ENCODE data around the gene SLC28A1. TPM values are rescaled to one million over a fixed set of nuclear protein-coding genes. Genes with fewer than 3 reads are reported as not detected.
A peak's percentile ranks its signal among the peaks of the same experiment; 100 is the strongest.

Gene SLC28A1
- total RNA-seq, 8 experiments from 2014 or later, result 0.05 to 0.14 (median 0.14) TPM; not detected in 5

- H3K4me1 ChIP-seq (replicated peaks in 1 of 2), result peaks cover 0 to 8% of the 10 kb centered on the region in 2 donors
- WGBS, 10 experiments, result 64 to 100% (median 81%) methylated on average over 1 to 7 of the region's 11 CpGs; no CpG with 5 or more reads in 5 of the 10 experiments
- no peak for ATAC-seq (replicated peaks in 6 of 8)
- no peak overlapping the region for H3K4me3 ChIP-seq
- H3K27ac ChIP-seq, result no peak overlapping the region
- in situ Hi-C loops (cut with MboI; ENCODE audit: low pct_unique_long_range_greater_than_20kb in 2 of 9, low sequenced_read_pairs in 9 of 9, unreplicated experiment in 9 of 9), result loop anchor here in 2 of 9 experiments (25.0 kb wide), 1 partner anchor 358 kb away; no protein-coding TSS in a partner anchor
These were observed 60.4 kb downstream of the SLC28A1 start for GRCh38 chr15:84944861-84945260.

- no peak overlapping the region for H3K4me3 ChIP-seq
- WGBS, 10 experiments, result 80 to 100% (median 100%) methylated on average over 1 to 2 of the region's 5 CpGs; no CpG with 5 or more reads in 7 of the 10 experiments
- no peak overlapping the region for H3K27ac ChIP-seq
- H3K4me1 ChIP-seq (replicated peaks in 1 of 2), result peaks cover 0 to 8% of the 10 kb centered on the region in 2 donors
- in situ Hi-C loops (cut with MboI; ENCODE audit: low pct_unique_long_range_greater_than_20kb in 2 of 9, low sequenced_read_pairs in 9 of 9, unreplicated experiment in 9 of 9), result loop anchor here in 2 of 9 experiments (25.0 kb wide), 1 partner anchor 360 kb away; no protein-coding TSS in a partner anchor
- ATAC-seq (replicated peaks in 6 of 8), result peak in 1 of 8 experiments; percentile 12
These were observed 62.5 kb downstream of the SLC28A1 start for GRCh38 chr15:84946772-84947489.

GRCh38 chr15:84947947-84948830, 63.7 kb downstream of the SLC28A1 start:
- in situ Hi-C loops (cut with MboI; ENCODE audit: low pct_unique_long_range_greater_than_20kb in 2 of 9, low sequenced_read_pairs in 9 of 9, unreplicated experiment in 9 of 9), result loop anchor here in 2 of 9 experiments (25.0 kb wide), 1 partner anchor 361 kb away; no protein-coding TSS in a partner anchor
- peak in 6 of 8 experiments; percentile 26 to 86 (median 80) for ATAC-seq (replicated peaks in 6 of 8)
- peaks cover 0 to 8% of the 10 kb centered on the region in 2 donors for H3K4me1 ChIP-seq (replicated peaks in 1 of 2)
- H3K27ac ChIP-seq, result no peak overlapping the region
- H3K4me3 ChIP-seq, result no peak overlapping the region
- 20 to 100% (median 48%) methylated on average over 1 to 4 of the region's 4 CpGs; no CpG with 5 or more reads in 1 of the 10 experiments for WGBS, 10 experiments

- ATAC-seq (replicated peaks in 6 of 8), result peak in 2 of 8 experiments; percentile 42 to 47
- H3K4me3 ChIP-seq, result no peak overlapping the region
- H3K4me1 ChIP-seq (replicated peaks in 1 of 2), result peaks cover 0 to 8% of the 10 kb centered on the region in 2 donors
- WGBS, 10 experiments, result 0 to 94% (median 20%) methylated on average over 1 to 2 of the region's 2 CpGs; no CpG with 5 or more reads in 5 of the 10 experiments
- H3K27ac ChIP-seq, result no peak overlapping the region
- in situ Hi-C loops (cut with MboI; ENCODE audit: low pct_unique_long_range_greater_than_20kb in 2 of 9, low sequenced_read_pairs in 9 of 9, unreplicated experiment in 9 of 9), result loop anchor here in 2 of 9 experiments (25.0 kb wide), 1 partner anchor 362 kb away; no protein-coding TSS in a partner anchor
These were observed 64.6 kb downstream of the SLC28A1 start for GRCh38 chr15:84949043-84949442.

GRCh38 chr15:84949845-84950569, 65.5 kb downstream of the SLC28A1 start:
- no peak for ATAC-seq (replicated peaks in 6 of 8)
- 29 to 91% (median 74%) methylated on average over 2 to 7 of the region's 7 CpGs for WGBS, 10 experiments
- Histone ChIP-seq H3K4me3 (no peak overlapping the region), H3K4me1 (replicated peaks in 1 of 2) (peaks cover 0 to 8% of the 10 kb centered on the region in 2 donors), H3K27ac (no peak overlapping the region)
- in situ Hi-C loops (cut with MboI; ENCODE audit: low pct_unique_long_range_greater_than_20kb in 2 of 9, low sequenced_read_pairs in 9 of 9, unreplicated experiment in 9 of 9), result loop anchor here in 2 of 9 experiments (25.0 kb wide), 2 partner anchors 187 to 363 kb away; no protein-coding TSS in a partner anchor

GRCh38 chr15:84950570-84951111, 66.2 kb downstream of the SLC28A1 start:
- Histone ChIP-seq H3K4me1 (replicated peaks in 1 of 2) (peaks cover 0 to 8% of the 10 kb centered on the region in 2 donors), H3K27ac (no peak overlapping the region), H3K4me3 (no peak overlapping the region)
- in situ Hi-C loops (cut with MboI; ENCODE audit: low pct_unique_long_range_greater_than_20kb in 2 of 9, low sequenced_read_pairs in 9 of 9, unreplicated experiment in 9 of 9), result loop anchor here in 1 of 9 experiments (25.0 kb wide), 1 partner anchor 187 kb away; no protein-coding TSS in a partner anchor
- ATAC-seq (replicated peaks in 6 of 8), result no peak
- WGBS, 10 experiments, result 52 to 100% (median 74%) methylated on average over 1 to 7 of the region's 7 CpGs; no CpG with 5 or more reads in 2 of the 10 experiments

GRCh38 chr15:84951736-84952135, 67.3 kb downstream of the SLC28A1 start:
- Histone ChIP-seq H3K4me3 (no peak overlapping the region), H3K4me1 (replicated peaks in 1 of 2) (peaks cover 0 to 8% of the 10 kb centered on the region in 2 donors), H3K27ac (no peak overlapping the region)
- WGBS, 10 experiments, result 27 to 100% (median 84%) methylated on average over 1 to 5 of the region's 5 CpGs; no CpG with 5 or more reads in 3 of the 10 experiments
- in situ Hi-C loops (cut with MboI; ENCODE audit: low pct_unique_long_range_greater_than_20kb in 2 of 9, low sequenced_read_pairs in 9 of 9, unreplicated experiment in 9 of 9), result loop anchor here in 1 of 9 experiments (25.0 kb wide), 1 partner anchor 186 kb away; no protein-coding TSS in a partner anchor
- no peak for ATAC-seq (replicated peaks in 6 of 8)

GRCh38 chr15:84953136-84953535, 68.7 kb downstream of the SLC28A1 start:
- no peak overlapping the region for H3K27ac ChIP-seq
- WGBS, 10 experiments, result 49 to 100% (median 82%) methylated on average over 1 to 2 of the region's 4 CpGs; no CpG with 5 or more reads in 3 of the 10 experiments
- in situ Hi-C loops (cut with MboI; ENCODE audit: low pct_unique_long_range_greater_than_20kb in 2 of 9, low sequenced_read_pairs in 9 of 9, unreplicated experiment in 9 of 9), result loop anchor here in 1 of 9 experiments (25.0 kb wide), 1 partner anchor 184 kb away; no protein-coding TSS in a partner anchor
- ATAC-seq (replicated peaks in 6 of 8), result no peak
- H3K4me1 ChIP-seq (replicated peaks in 1 of 2), result peaks cover 0 to 3% of the 10 kb centered on the region in 2 donors
- no peak overlapping the region for H3K4me3 ChIP-seq

- in situ Hi-C loops (cut with MboI; ENCODE audit: low pct_unique_long_range_greater_than_20kb in 2 of 9, low sequenced_read_pairs in 9 of 9, unreplicated experiment in 9 of 9), result loop anchor here in 1 of 9 experiments (25.0 kb wide), 1 partner anchor 184 kb away; no protein-coding TSS in a partner anchor
- Histone ChIP-seq H3K4me3 (no peak overlapping the region), H3K4me1 (replicated peaks in 1 of 2) (no peaks in the 10 kb centered on the region), H3K27ac (no peak overlapping the region)
- 20 to 100% (median 100%) methylated on average over 1 of the region's 1 CpG; no CpG with 5 or more reads in 5 of the 10 experiments for WGBS, 10 experiments
- ATAC-seq (replicated peaks in 6 of 8), result no peak
These were observed 69.3 kb downstream of the SLC28A1 start for GRCh38 chr15:84953726-84954125.

- Histone ChIP-seq H3K4me3 (no peak overlapping the region), H3K27ac (no peak overlapping the region), H3K4me1 (replicated peaks in 1 of 2) (no peaks in the 10 kb centered on the region)
- in situ Hi-C loops (cut with MboI; ENCODE audit: low pct_unique_long_range_greater_than_20kb in 2 of 9, low sequenced_read_pairs in 9 of 9, unreplicated experiment in 9 of 9), result loop anchor here in 1 of 9 experiments (25.0 kb wide), 1 partner anchor 182 kb away; no protein-coding TSS in a partner anchor
- peak; percentile 68 to 100 (median 98) for ATAC-seq (replicated peaks in 6 of 8)
- WGBS, 10 experiments, result 0 to 74% (median 40%) methylated on average over 1 to 10 of the region's 15 CpGs; no CpG with 5 or more reads in 2 of the 10 experiments
These were observed 70.8 kb downstream of the SLC28A1 start for GRCh38 chr15:84955089-84955848.

- in situ Hi-C loops (cut with MboI; ENCODE audit: low pct_unique_long_range_greater_than_20kb in 2 of 9, low sequenced_read_pairs in 9 of 9, unreplicated experiment in 9 of 9), result loop anchor here in 1 of 9 experiments (25.0 kb wide), 1 partner anchor 181 kb away; no protein-coding TSS in a partner anchor
- no peak overlapping the region for H3K4me3 ChIP-seq
- no peak for ATAC-seq (replicated peaks in 6 of 8)
- no peaks in the 10 kb centered on the region for H3K4me1 ChIP-seq (replicated peaks in 1 of 2)
- WGBS, 10 experiments, result 62 to 100% (median 91%) methylated on average over 1 to 2 of the region's 2 CpGs; no CpG with 5 or more reads in 2 of the 10 experiments
- H3K27ac ChIP-seq, result no peak overlapping the region
These were observed 71.7 kb downstream of the SLC28A1 start for GRCh38 chr15:84956199-84956598.
